MM.1S (cell line): ENCODE results near the gene PLA2G2F.

ENCODE experiments used
- DNase-seq: peaks from one replicate; pipeline ENCODE4 v3.0.0-alpha.2; 2015
- H2AFZ ChIP-seq: fragments of 300-600 bp; sonication (generic); 2 replicates; pipeline ENCODE4 v1.6.0; 2016; ENCODE audit warnings: antibody characterized with exemption, low read length
- H3F3A ChIP-seq: fragments of 300-600 bp; sonication (generic); 2 replicates; pipeline ENCODE4 v1.6.1; 2016; ENCODE audit warnings: mild to moderate bottlenecking, antibody characterized with exemption, low read length, moderate library complexity, mixed read lengths; ENCODE audit not compliant: insufficient read depth
- H3K27ac ChIP-seq: fragments of 300-600 bp; sonication (generic); 2 replicates; pipeline ENCODE4 v1.5.1; 2016; ENCODE audit warnings: mild to moderate bottlenecking, low read length
- H3K27me3 ChIP-seq: fragments of 300-600 bp; sonication (generic); replicated peaks from 2 replicates; pipeline ENCODE4 v1.6.0; 2016; ENCODE audit warnings: low read length; ENCODE audit not compliant: insufficient read depth
- H3K36me3 ChIP-seq: fragments of 300-600 bp; sonication (generic); replicated peaks from 2 replicates; pipeline ENCODE4 v1.6.1; 2016; ENCODE audit warnings: mild to moderate bottlenecking, low read length, mixed read lengths; ENCODE audit not compliant: insufficient read depth
- H3K4me1 ChIP-seq: fragments of 300-600 bp; sonication (generic); 2 replicates; pipeline ENCODE4 v1.6.1; 2016; ENCODE audit warnings: low read length, mixed read lengths
- H3K4me2 ChIP-seq: fragments of 300-600 bp; sonication (generic); 2 replicates; pipeline ENCODE4 v1.6.0; 2016; ENCODE audit warnings: low read depth, low read length
- H3K4me3 ChIP-seq: fragments of 300-600 bp; sonication (generic); 2 replicates; pipeline ENCODE4 v1.5.1; 2016; ENCODE audit warnings: low read length, mixed read lengths
- H3K79me2 ChIP-seq: fragments of 300-600 bp; sonication (generic); 2 replicates; pipeline ENCODE4 v1.6.1; 2016; ENCODE audit warnings: mixed run types, low read length, mixed read lengths
- H3K9ac ChIP-seq: fragments of 300-600 bp; sonication (generic); 2 replicates; pipeline ENCODE4 v1.6.1; 2016; ENCODE audit warnings: low read length, mixed read lengths
- H3K9me2 ChIP-seq: fragments of 300-600 bp; sonication (generic); replicated peaks from 2 replicates; pipeline ENCODE4 v1.6.1; 2016; ENCODE audit warnings: mild to moderate bottlenecking, low read length, mixed read lengths; ENCODE audit not compliant: insufficient read depth
- H3K9me3 ChIP-seq: fragments of 300-600 bp; sonication (generic); replicated peaks from 2 replicates; pipeline ENCODE4 v1.6.1; 2016; ENCODE audit warnings: mild to moderate bottlenecking, low read length, mixed read lengths; ENCODE audit not compliant: insufficient read depth
- H4K20me1 ChIP-seq: fragments of 300-600 bp; sonication (generic); 2 replicates; pipeline ENCODE4 v1.6.1; 2016; ENCODE audit warnings: mild to moderate bottlenecking, low read length, moderate library complexity, mixed read lengths; ENCODE audit not compliant: insufficient read depth
- EZH2 ChIP-seq: fragments of 300-600 bp; sonication (generic); optimal IDR thresholded peaks from 2 replicates; pipeline ENCODE3; 2017; ENCODE audit warnings: low read depth, mild to moderate bottlenecking, antibody characterized with exemption, low read length, mixed read lengths
- EZH2phosphoT487 ChIP-seq: fragments of 300-600 bp; sonication (generic); IDR thresholded peaks from 2 replicates; pipeline ENCODE4 v1.6.1; 2018; ENCODE audit warnings: antibody characterized with exemption, low read length
- TF ChIP-seq, protein P1 (sequence below): fragments of 300-600 bp; sonication (generic); IDR thresholded peaks from 2 replicates; pipeline ENCODE4 v1.5.1; 2016; ENCODE audit warnings: antibody characterized with exemption, low read length, mixed read lengths

Gene PLA2G2F

DNA sequence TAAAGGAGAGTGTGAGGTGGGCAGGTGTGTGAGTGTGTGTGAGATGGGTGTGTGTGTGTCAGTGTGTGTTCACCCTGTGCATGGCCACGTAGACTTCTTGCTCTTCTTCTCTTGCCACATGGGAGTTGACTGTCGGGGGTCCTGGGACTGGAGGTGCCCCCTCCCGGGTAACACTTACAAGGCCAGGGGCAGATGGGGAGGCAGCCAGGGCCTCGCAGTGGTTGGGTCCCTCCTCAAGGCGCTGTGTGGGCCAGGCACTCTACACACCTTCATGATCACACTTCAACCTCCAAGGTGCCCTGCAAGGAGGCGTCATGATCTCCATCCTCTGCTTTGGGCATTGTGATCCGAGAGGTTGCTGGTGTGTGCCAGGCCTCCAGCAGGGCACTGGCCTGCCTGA lies 2.3 kb downstream of the PLA2G2F start:
- Histone ChIP-seq H3K27ac (no peak overlapping the region), H3F3A (no peaks in the 10 kb centered on the region), H3K9me2 (no peaks in the 10 kb centered on the region), H3K4me1 (no peaks in the 10 kb centered on the region), H3K27me3 (peaks cover 16% of the 10 kb centered on the region; the same call in 1 of the 2 replicates), H3K4me3 (no peak overlapping the region), H3K4me2 (no peak overlapping the region), H2AFZ (no peak overlapping the region), H4K20me1 (no peaks in the 10 kb centered on the region), H3K79me2 (no peaks in the 10 kb centered on the region), H3K9ac (no peak overlapping the region), H3K36me3 (no peaks in the 10 kb centered on the region), H3K9me3 (no peaks in the 10 kb centered on the region)
- no peak for TF ChIP-seq EZH2phosphoT487
- no peak for TF ChIP-seq EZH2
- TF ChIP-seq, protein P1, sequence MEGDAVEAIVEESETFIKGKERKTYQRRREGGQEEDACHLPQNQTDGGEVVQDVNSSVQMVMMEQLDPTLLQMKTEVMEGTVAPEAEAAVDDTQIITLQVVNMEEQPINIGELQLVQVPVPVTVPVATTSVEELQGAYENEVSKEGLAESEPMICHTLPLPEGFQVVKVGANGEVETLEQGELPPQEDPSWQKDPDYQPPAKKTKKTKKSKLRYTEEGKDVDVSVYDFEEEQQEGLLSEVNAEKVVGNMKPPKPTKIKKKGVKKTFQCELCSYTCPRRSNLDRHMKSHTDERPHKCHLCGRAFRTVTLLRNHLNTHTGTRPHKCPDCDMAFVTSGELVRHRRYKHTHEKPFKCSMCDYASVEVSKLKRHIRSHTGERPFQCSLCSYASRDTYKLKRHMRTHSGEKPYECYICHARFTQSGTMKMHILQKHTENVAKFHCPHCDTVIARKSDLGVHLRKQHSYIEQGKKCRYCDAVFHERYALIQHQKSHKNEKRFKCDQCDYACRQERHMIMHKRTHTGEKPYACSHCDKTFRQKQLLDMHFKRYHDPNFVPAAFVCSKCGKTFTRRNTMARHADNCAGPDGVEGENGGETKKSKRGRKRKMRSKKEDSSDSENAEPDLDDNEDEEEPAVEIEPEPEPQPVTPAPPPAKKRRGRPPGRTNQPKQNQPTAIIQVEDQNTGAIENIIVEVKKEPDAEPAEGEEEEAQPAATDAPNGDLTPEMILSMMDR = no peak
- no peak for DNase-seq

DNA sequence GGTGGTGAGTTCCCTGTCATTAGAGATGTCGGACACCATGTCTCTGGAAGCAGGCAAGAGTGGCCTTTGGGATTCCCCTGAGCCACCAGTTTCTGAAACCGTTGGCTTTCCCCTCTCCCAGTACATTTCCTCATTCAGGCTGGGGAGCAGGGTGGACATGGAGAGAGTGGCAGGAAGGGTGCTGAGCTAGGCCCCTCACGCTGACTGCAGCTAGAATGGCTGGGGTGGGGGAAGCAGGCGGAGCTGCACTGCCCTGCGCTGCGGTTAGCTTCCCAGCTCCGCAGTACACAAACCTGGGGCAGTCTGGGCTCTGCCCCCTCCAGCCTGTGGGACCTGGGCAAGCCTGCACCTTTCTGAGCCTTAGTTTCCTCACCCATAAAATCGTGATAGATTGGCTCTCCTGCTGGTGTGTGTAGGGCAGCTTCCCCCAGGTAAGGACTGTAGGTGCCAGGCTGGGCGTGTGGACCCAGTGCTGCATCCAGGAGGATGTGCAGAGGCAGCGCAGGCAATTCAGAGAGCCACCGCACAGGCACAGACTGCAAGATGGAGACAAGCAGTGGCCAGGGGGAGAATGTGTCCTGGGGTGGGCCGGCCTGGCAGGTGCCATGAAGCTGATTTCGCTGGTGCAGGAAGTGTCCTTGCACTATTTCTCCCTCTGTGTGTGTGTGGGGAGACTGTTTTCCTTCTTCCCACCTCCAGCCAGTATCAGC lies 3.0 kb downstream of the PLA2G2F start:
- H2AFZ ChIP-seq = no peak overlapping the region

DNA sequence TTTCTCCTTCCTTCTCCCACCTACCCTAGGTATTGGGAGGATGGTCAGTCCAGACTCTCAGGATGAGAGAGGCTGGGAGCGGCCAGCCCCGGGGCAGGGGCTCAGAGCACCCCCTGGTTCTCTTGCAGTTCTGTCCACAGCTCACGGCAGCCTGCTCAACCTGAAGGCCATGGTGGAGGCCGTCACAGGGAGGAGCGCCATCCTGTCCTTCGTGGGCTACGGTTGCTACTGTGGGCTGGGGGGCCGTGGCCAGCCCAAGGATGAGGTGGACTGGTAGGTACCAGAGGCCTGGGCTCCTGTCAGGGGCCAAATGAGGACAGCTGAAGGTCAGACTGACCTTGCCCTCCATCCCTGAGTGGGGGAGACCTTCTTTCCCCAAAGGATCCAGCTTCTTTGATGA lies 4.2 kb downstream of the PLA2G2F start:
- DNase-seq = no peak
- H3K4me2 ChIP-seq = no peak overlapping the region

More for the DNA sequence above, 3.0 kb downstream of the PLA2G2F start:
- Histone ChIP-seq H3K4me1 (no peaks in the 10 kb centered on the region), H3K36me3 (no peaks in the 10 kb centered on the region), H3K9ac (no peak overlapping the region), H3K27me3 (peaks cover 20% of the 10 kb centered on the region), H4K20me1 (no peaks in the 10 kb centered on the region), H3K27ac (no peak overlapping the region), H3K79me2 (no peaks in the 10 kb centered on the region), H3F3A (no peaks in the 10 kb centered on the region), H3K9me2 (no peaks in the 10 kb centered on the region), H3K9me3 (no peaks in the 10 kb centered on the region), H3K4me3 (no peak overlapping the region), H3K4me2 (no peak overlapping the region)
- no peak for DNase-seq
- TF ChIP-seq, protein P1 = no peak
- TF ChIP-seq EZH2 = no peak

More for the DNA sequence above, 4.2 kb downstream of the PLA2G2F start:
- H3K9ac ChIP-seq = no peak overlapping the region
- TF ChIP-seq EZH2 = no peak
- no peak for TF ChIP-seq EZH2phosphoT487
- TF ChIP-seq, protein P1 = no peak
- no peaks in the 10 kb centered on the region for H3K9me2 ChIP-seq
- H3K79me2 ChIP-seq = no peaks in the 10 kb centered on the region
- no peaks in the 10 kb centered on the region for H3F3A ChIP-seq
- no peaks in the 10 kb centered on the region for H4K20me1 ChIP-seq
- H3K27ac ChIP-seq = no peak overlapping the region
- no peaks in the 10 kb centered on the region for H3K36me3 ChIP-seq
- no peaks in the 10 kb centered on the region for H3K9me3 ChIP-seq
- peaks cover 18% of the 10 kb centered on the region for H3K27me3 ChIP-seq
- H2AFZ ChIP-seq = no peak overlapping the region
- no peaks in the 10 kb centered on the region for H3K4me1 ChIP-seq
- H3K4me3 ChIP-seq = no peak overlapping the region
